ENCODE data around the gene AGA. TPM values are rescaled to one million over a fixed set of nuclear protein-coding genes. Genes with fewer than 3 reads are reported as not detected.
A peak's percentile ranks its signal among the peaks of the same experiment; 100 is the strongest.

AGA gene
- total RNA-seq, 8 experiments from 2014 or later = 9.6 to 36.3 (median 13.9) TPM

DNA sequence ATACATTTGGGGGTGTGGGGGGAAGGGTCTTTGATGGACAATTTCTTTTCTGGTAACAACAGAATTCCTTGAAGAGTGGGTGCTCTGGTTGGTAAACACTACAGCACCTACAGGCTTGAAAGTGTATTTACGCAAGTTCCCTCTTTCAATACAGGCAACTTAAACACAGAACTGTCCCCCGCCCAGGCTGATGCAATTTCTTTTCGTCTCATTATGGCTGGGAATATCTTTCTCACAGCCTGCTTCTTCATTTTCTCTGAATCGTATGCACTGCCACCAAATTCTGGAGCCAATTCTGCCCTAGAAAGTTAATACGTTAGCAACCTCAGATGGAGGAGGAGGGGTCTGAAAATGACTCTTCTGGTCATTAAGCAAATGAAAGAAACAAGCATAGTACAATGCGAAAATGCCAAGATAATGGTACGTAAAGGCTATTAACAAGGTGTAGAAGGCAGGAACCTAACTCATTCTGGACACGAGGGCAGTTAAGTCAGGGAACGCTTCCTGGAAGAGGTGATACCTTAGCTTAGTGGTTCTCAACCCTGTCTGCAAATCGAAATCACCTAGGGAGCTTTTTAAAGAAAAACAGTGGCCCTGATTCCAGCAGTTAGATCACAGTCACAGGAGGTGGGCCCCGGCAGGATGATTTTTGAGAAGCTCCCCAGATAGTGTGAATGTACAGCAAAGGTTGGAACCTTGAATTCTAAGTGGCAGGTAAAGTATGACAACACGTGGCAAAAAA lies 1.0 kb downstream of the AGA start:
- WGBS, 10 experiments = 12 to 80% (median 31%) methylated on average over 1 to 10 of the region's 12 CpGs
- Histone ChIP-seq H3K4me1 (replicated peaks in 1 of 2) (peaks cover 9 to 14% of the 10 kb centered on the region in 2 donors), H3K27ac (peak overlapping the region; percentile 88 to 94), H3K4me3 (peak overlapping the region; percentile 54 to 64 (median 61))
- ATAC-seq (replicated peaks in 6 of 8) = peak in 3 of 8 experiments; percentile 3 to 25 (median 12)
- in situ Hi-C loops (cut with MboI; ENCODE audit: low pct_unique_long_range_greater_than_20kb in 2 of 9, low sequenced_read_pairs in 9 of 9, unreplicated experiment in 9 of 9) = no loop called here

DNA sequence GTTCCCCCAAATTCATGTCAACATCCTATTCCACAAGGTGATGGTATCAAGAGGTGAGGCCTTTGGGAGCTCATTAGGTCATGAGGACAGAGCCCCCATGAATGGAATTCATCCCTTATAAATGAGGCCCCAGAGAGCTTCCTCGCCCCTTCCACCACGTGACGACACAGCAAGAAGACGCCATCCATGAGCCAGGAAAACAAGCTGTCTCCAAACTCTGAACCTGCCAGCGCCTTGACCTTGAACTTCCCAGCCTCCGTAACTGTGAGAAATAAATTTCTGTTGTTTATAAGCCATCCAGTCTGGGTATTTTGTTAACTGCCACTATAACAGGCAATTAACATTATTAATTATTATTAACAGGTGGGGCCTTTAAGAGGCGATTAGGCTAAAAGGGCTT lies 5.8 kb downstream of the AGA start:
- ATAC-seq (replicated peaks in 6 of 8) = no peak
- in situ Hi-C loops (cut with MboI; ENCODE audit: low pct_unique_long_range_greater_than_20kb in 2 of 9, low sequenced_read_pairs in 9 of 9, unreplicated experiment in 9 of 9) = no loop called here
- 73 to 100% (median 96%) methylated on average over 1 to 7 of the region's 7 CpGs; no CpG with 5 or more reads in 1 of the 10 experiments for WGBS, 10 experiments
- Histone ChIP-seq H3K4me3 (no peak overlapping the region), H3K27ac (no peak overlapping the region), H3K4me1 (replicated peaks in 1 of 2) (peaks cover 9 to 10% of the 10 kb centered on the region in 2 donors)

DNA sequence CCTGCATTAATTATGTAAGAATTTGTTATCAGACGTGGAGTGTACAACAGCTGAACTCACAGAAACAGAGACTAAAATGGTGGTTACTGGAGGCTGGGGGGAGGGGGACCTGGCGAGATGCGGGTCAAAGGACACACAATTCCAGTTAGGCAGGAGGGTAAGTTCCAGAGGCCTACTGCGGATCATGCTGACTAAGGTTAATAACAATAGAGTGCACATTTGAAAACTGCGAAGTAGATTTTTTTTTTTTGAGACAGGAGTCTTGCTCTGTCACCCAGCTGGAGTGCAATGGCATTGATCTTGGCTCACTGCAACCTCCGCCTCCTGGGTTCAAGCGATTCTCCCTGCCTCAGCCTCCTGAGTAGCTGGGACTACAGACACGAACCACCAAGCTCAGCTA lies 7.6 kb downstream of the AGA start:
- in situ Hi-C loops (cut with MboI; ENCODE audit: low pct_unique_long_range_greater_than_20kb in 2 of 9, low sequenced_read_pairs in 9 of 9, unreplicated experiment in 9 of 9) = no loop called here
- Histone ChIP-seq H3K4me3 (no peak overlapping the region), H3K27ac (no peak overlapping the region), H3K4me1 (replicated peaks in 1 of 2) (no peaks in the 10 kb centered on the region)
- WGBS, 10 experiments = 79 to 94% (median 91%) methylated on average over 3 to 7 of the region's 8 CpGs; no CpG with 5 or more reads in 4 of the 10 experiments
- no peak for ATAC-seq (replicated peaks in 6 of 8)

DNA sequence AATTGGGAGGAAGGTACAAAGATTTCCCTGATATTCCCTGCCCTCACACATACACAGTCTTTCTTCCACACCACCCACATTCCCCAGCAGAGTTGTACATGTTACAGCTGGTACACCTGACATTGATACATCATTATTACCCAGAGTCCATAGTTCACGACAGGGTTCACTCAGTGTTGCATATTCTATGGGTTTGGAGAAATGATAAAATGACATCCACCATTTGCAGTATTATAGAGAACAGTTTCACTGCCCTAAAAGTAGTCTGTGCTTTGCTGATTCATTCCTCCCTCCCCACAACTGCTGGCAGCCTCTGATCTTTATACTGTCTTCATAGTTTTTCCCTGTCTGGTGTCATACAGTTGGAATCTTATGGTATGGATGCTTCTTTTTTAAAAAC lies 15.0 kb downstream of the AGA start:
- peak in 4 of 8 experiments; percentile 23 to 76 (median 65) for ATAC-seq (replicated peaks in 6 of 8)
- Histone ChIP-seq H3K4me1 (replicated peaks in 1 of 2) (peaks cover 4 to 13% of the 10 kb centered on the region in 2 donors), H3K27ac (no peak overlapping the region), H3K4me3 (no peak overlapping the region)
- 14 to 67% (median 50%) methylated on average over 1 of the region's 1 CpG; no CpG with 5 or more reads in 4 of the 10 experiments for WGBS, 10 experiments
- in situ Hi-C loops (cut with MboI; ENCODE audit: low pct_unique_long_range_greater_than_20kb in 2 of 9, low sequenced_read_pairs in 9 of 9, unreplicated experiment in 9 of 9) = no loop called here

DNA sequence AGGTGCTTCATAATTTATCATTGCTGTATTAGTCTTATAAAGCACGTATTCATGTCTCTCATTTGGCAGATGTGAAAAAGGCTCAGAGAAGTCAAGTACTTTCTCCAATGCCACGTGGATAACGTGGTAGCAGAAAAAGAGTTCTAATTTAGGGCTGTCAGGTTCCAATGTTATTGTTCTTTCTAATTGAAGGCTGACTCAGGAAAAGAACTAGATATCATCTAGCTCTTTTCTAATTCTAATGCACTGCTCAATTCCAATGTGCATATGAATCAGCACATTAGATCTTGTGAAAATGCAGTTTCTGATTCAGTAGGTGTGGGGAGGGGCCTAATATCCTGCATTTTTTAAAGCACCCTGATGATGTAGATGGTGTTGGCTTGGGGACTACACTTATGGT lies 22.8 kb downstream of the AGA start:
- ATAC-seq (replicated peaks in 6 of 8) = peak in 5 of 8 experiments; percentile 21 to 99 (median 41)
- Histone ChIP-seq H3K27ac (no peak overlapping the region), H3K4me3 (no peak overlapping the region), H3K4me1 (replicated peaks in 1 of 2) (no peaks in the 10 kb centered on the region)
- WGBS, 10 experiments = 14 to 90% (median 73%) methylated on average over 1 to 3 of the region's 3 CpGs; no CpG with 5 or more reads in 2 of the 10 experiments
- in situ Hi-C loops (cut with MboI; ENCODE audit: low pct_unique_long_range_greater_than_20kb in 2 of 9, low sequenced_read_pairs in 9 of 9, unreplicated experiment in 9 of 9) = no loop called here

DNA sequence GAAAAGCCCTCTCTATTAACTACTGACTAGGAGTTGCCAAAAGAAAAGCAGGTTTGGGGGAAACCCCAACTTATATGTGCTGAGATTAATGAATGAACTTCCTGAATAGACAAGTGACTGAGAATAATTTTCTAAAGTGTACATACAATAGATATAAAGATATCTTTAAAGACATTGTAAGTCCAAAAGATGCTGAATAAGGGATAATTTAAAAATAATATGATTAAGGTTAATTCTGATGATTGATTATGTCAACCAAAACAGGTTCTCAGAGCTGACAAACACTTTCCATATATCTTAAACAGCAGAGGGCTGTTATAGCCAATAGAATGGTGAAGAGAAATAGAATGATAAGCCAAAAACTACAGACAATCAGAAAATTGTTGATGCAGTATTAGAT lies 28.6 kb downstream of the AGA start:
- Histone ChIP-seq H3K4me3 (no peak overlapping the region), H3K4me1 (replicated peaks in 1 of 2) (no peaks in the 10 kb centered on the region), H3K27ac (no peak overlapping the region)
- ATAC-seq (replicated peaks in 6 of 8) = no peak
- in situ Hi-C loops (cut with MboI; ENCODE audit: low pct_unique_long_range_greater_than_20kb in 2 of 9, low sequenced_read_pairs in 9 of 9, unreplicated experiment in 9 of 9) = no loop called here

DNA sequence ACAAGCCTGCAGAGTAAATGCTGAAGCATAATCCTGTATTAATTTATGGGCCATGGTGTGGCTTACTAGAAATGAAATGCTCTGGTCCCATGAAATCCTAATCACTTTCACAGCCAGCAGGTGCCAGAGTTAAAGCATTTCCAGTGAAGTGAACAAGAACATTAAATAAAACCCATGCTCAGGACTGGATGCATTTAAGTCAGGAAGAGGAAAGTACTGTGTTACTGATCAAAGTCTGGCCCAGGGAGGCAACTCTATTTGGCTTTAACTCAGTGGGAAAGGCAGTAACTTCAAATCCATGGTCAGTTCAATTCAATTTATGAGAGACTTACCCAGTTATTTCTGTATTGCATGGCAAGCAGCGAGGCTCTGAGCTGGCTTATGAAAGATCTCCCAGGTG lies 29.2 kb downstream of the AGA start:
- in situ Hi-C loops (cut with MboI; ENCODE audit: low pct_unique_long_range_greater_than_20kb in 2 of 9, low sequenced_read_pairs in 9 of 9, unreplicated experiment in 9 of 9) = no loop called here
- Histone ChIP-seq H3K4me1 (replicated peaks in 1 of 2) (no peaks in the 10 kb centered on the region), H3K27ac (no peak overlapping the region), H3K4me3 (no peak overlapping the region)
- no peak for ATAC-seq (replicated peaks in 6 of 8)
- 0 to 100% (median 83%) methylated on average over 1 of the region's 1 CpG; no CpG with 5 or more reads in 6 of the 10 experiments for WGBS, 10 experiments

DNA sequence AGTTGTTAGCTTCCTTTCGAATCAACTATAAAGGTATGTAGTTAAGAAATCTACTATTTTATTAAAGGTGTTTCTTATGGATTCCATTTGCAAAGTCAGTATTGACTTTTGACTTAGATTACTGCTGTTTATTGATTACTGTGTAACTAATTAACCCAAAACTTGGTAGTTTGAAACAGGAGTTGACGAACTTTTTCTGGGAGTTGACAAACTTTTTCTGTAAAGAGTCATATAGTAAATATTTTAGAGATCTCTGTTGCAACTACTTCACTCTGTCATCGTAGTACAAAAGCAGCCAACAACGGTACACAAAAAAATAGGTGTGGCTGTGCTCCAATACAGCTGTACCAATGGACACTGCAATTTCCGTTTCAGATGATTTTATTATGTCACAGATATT lies 30.2 kb downstream of the AGA start:
- H3K4me1 ChIP-seq (replicated peaks in 1 of 2) = no peaks in the 10 kb centered on the region
- 54 to 100% (median 74%) methylated on average over 1 to 5 of the region's 5 CpGs for WGBS, 10 experiments
- no peak for ATAC-seq (replicated peaks in 6 of 8)
- in situ Hi-C loops (cut with MboI; ENCODE audit: low pct_unique_long_range_greater_than_20kb in 2 of 9, low sequenced_read_pairs in 9 of 9, unreplicated experiment in 9 of 9) = no loop called here
- H3K27ac ChIP-seq = no peak overlapping the region
- no peak overlapping the region for H3K4me3 ChIP-seq

DNA sequence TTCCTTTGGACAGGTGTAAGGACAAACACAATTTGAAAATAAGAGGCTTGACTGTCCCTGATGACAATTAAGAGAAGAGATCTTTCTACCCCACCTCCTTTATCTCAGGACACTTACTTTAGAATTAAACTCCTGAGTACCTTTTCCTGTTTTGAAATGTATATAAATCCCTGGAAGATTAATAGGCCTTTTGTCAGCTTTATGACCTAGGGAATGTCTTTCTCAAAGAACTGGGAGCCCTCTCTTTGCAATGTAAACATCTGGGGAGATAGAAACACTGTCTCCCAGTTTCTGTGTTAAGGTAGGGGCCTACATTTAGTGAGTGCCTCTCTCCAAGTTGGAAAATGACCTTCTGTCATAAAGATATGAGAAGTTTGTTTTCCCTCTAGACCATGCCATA lies 31.7 kb downstream of the AGA start:
- Histone ChIP-seq H3K4me1 (replicated peaks in 1 of 2) (no peaks in the 10 kb centered on the region), H3K27ac (no peak overlapping the region), H3K4me3 (no peak overlapping the region)
- in situ Hi-C loops (cut with MboI; ENCODE audit: low pct_unique_long_range_greater_than_20kb in 2 of 9, low sequenced_read_pairs in 9 of 9, unreplicated experiment in 9 of 9) = no loop called here
- no peak for ATAC-seq (replicated peaks in 6 of 8)

DNA sequence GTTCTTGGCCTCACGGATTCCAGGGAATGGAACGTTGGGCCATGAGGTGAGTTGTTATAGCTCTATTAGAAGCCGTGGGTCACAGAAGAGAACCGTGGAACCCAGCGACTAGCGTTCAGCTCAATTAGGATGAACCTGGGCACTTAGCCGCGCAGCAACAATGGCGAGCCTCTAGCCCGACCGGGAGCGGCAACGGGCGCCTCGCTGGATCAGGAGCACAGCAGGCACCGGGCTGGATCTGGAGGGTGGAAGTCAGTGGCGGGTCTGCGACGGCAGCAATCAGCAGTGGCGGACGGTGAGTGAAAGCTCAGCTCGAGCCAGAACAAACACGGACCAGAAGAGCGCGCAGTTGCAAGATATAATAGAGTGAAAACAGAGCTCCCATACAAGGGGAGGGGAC lies 34.2 kb downstream of the AGA start:
- WGBS, 10 experiments = 40 to 95% (median 87%) methylated on average over 3 to 18 of the region's 25 CpGs; no CpG with 5 or more reads in 2 of the 10 experiments
- Histone ChIP-seq H3K27ac (no peak overlapping the region), H3K4me3 (no peak overlapping the region), H3K4me1 (replicated peaks in 1 of 2) (no peaks in the 10 kb centered on the region)
- ATAC-seq (replicated peaks in 6 of 8) = no peak
- in situ Hi-C loops (cut with MboI; ENCODE audit: low pct_unique_long_range_greater_than_20kb in 2 of 9, low sequenced_read_pairs in 9 of 9, unreplicated experiment in 9 of 9) = no loop called here

DNA sequence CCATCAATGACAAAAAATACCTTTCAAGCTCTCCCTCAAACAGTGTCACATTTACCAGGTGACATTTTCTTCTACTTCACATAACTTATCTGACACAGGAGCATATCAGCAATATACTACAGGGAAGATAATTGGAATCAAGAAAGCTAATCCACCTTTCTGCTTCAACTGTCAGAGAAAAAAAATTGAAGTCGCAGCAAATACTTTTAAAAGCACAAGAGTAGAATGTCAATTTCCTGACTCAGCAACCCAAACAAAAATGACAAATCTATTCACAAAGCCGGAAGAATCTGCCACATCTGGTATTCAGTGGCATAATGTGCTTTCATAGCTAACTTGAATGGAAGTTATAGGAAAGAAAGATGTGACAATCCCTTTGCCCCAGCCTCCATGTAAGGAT lies 36.7 kb downstream of the AGA start:
- H3K4me1 ChIP-seq (replicated peaks in 1 of 2) = no peaks in the 10 kb centered on the region
- ATAC-seq (replicated peaks in 6 of 8) = no peak
- in situ Hi-C loops (cut with MboI; ENCODE audit: low pct_unique_long_range_greater_than_20kb in 2 of 9, low sequenced_read_pairs in 9 of 9, unreplicated experiment in 9 of 9) = no loop called here
- H3K27ac ChIP-seq = no peak overlapping the region
- 0 to 100% (median 85%) methylated on average over 1 to 2 of the region's 2 CpGs; no CpG with 5 or more reads in 3 of the 10 experiments for WGBS, 10 experiments
- H3K4me3 ChIP-seq = no peak overlapping the region

DNA sequence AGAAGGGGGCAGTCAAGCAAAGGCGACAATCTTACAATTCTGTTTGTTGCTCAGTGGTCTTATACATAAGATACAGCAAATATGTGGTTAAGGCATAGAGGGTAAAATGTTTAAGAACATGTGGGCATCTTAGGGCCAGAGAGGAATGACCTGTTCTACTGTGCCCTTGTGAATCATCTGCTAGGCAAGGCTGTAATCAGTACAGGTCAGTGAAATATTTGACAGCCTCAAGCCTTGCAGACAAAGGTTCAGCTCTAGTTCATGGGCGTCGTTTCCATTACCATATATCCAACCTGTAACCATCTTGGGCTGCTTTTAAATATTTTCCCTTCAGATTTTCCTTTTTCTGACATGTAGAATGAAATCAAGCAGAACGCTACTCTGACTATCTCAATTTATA lies 37.3 kb downstream of the AGA start:
- Histone ChIP-seq H3K4me3 (no peak overlapping the region), H3K4me1 (replicated peaks in 1 of 2) (no peaks in the 10 kb centered on the region), H3K27ac (no peak overlapping the region)
- no peak for ATAC-seq (replicated peaks in 6 of 8)
- in situ Hi-C loops (cut with MboI; ENCODE audit: low pct_unique_long_range_greater_than_20kb in 2 of 9, low sequenced_read_pairs in 9 of 9, unreplicated experiment in 9 of 9) = no loop called here
- 33 to 100% (median 86%) methylated on average over 1 to 4 of the region's 4 CpGs for WGBS, 10 experiments

DNA sequence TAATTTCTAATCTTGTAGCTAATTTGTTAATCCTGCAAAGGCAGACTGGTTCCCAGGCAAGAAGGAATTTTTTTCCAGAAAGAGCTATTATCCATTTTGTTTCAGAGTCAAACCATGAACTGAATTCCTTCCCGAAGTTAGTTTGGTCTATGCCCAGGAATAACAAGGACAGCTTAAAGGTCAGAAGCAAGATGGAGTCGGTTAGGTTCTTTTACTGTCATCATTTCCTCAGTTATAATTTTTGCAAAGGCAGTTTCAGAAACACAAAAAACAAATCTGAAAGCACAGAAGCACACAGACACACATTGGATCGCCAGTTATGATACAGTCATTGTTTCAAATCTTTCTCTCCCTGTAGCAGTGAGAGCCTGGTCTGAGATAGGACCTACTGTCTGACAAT lies 37.9 kb downstream of the AGA start:
- no peak overlapping the region for H3K27ac ChIP-seq
- WGBS, 10 experiments = 29 to 100% (median 93%) methylated on average over 1 to 3 of the region's 3 CpGs
- no peak overlapping the region for H3K4me3 ChIP-seq
- in situ Hi-C loops (cut with MboI; ENCODE audit: low pct_unique_long_range_greater_than_20kb in 2 of 9, low sequenced_read_pairs in 9 of 9, unreplicated experiment in 9 of 9) = no loop called here
- ATAC-seq (replicated peaks in 6 of 8) = no peak
- no peaks in the 10 kb centered on the region for H3K4me1 ChIP-seq (replicated peaks in 1 of 2)

DNA sequence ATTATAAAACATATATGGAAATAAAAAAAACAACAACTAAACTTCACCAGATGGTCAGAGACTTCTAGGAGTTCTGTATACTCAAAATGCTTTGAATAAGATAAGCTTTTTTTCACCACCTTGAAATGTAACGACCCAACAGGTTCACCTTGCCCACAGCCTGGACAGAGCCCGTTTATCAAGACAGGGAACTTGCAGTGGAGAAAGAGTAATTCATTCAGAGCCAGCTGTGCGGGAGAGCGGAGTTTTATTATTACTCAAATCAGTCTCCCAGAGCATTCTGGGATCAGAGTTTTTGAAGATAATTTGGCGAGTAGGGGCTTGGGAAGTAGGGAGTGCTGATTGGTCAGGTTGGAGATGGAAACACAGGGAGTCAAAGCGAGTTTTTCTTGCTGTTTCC lies 38.5 kb downstream of the AGA start:
- in situ Hi-C loops (cut with MboI; ENCODE audit: low pct_unique_long_range_greater_than_20kb in 2 of 9, low sequenced_read_pairs in 9 of 9, unreplicated experiment in 9 of 9) = no loop called here
- no peak for ATAC-seq (replicated peaks in 6 of 8)
- WGBS, 10 experiments = 8 to 100% (median 70%) methylated on average over 1 to 6 of the region's 6 CpGs
- Histone ChIP-seq H3K27ac (no peak overlapping the region), H3K4me1 (replicated peaks in 1 of 2) (no peaks in the 10 kb centered on the region), H3K4me3 (no peak overlapping the region)
